HG02852 (cell line): ENCODE results near the gene SLC9A4.
"Not testable (repeated sequence)": the region's sequence is repeated elsewhere in the genome, so short reads cannot be mapped to it uniquely, and the experiment has no call there.

ENCODE experiments used
- ATAC-seq: cut with Tn5 transposase; IDR thresholded peaks from one replicate; pipeline ENCODE4 v1.9.1; 2021; ENCODE audit warnings: mild to moderate bottlenecking, moderate library complexity; ENCODE audit not compliant: unreplicated experiment

Gene SLC9A4

DNA sequence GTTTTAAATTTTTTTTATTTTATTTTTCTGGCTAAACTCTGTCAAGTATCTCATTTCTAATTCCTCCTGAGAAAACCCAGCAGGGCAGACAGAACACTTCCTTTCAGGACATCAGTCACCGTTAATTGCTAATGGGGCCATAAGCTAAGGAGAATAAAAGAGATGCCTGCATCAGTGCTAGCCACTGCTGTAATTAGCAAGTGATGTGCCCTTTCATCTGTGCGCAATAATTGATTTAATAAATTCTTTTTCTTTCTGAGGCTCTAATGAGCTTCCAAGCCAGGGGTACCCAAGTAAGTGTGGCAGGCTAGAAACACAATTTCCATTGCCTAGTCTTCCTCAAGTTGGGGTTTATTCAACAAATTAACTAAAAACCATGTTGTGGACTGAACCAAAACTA lies 65.5 kb downstream of the SLC9A4 start:
- no peak for ATAC-seq

DNA sequence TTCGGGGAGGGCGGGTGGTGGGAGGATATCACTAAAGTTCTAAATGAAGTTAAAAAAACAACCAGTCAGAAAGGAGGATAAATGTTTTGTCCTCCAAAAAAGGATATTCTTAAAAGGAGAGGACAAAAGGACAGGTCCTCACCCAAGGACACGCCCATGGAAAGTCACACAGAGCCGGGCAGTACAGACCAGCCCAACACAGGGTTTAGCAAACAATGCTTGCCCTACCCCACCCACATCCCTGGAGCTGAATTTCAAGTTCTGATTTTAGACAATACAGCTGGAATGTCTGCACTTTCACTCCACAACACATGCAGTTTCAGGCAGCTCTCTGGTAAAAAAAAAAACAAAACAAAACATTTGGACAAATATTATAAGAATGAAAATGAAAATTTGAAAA lies 67.9 kb downstream of the SLC9A4 start:
- no peak for ATAC-seq

DNA sequence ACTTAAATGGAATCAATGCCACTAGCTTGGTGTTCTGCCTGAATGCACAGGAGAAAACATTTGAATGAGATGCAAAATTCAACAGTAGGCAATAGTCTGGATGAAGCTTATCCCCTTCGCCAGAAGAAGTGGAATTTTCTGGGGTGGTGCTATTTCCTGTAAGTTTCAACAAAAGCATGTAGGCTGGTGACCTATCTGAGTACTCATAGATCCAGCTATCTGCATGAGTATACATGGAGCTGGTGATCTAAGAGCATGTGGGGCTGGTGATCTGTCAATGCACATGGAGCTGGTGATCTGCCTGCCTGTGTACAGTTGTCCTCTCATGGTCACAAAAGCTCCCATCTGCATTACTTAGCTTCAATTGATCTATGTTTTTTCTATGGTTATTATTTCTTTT lies 71.2 kb downstream of the SLC9A4 start:
- ATAC-seq = no peak

DNA sequence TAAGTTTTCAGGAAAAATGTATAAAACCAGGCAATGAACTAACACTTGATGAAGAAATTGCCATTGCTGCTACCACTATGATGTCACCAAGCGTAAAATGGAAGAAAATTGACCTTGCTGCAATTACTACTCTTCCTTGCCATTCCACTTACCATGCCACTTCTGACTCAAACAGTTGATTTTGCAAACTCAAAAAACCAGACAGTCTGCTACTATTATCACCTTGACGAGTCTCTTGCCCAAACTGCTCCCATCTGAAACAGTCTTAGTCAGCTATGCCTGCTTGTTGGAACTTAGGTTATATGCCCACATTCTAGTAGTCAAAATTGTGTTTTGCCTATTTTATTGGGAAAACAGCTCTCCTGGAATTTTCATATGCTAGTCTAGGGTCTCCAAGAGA lies 74.4 kb downstream of the SLC9A4 start:
- ATAC-seq = no peak

DNA sequence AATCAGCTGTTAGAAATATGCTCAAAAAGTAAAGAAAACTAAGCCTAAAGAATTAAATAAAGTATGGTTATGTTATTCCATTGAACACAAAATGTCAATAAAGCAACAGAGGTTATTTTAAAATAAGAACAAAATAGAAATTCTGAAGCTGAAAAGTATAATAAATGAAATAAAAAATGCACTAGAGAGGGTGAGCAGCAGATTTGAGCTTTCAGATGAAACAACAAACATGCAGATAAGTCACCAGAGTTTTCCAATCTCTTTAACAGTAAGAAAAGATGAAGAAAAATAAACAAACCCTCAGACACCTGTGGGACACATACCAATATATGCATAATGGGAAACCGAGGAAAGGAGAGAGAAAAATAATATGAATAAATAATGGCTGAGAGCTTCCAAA lies 76.0 kb downstream of the SLC9A4 start:
- no peak for ATAC-seq

DNA sequence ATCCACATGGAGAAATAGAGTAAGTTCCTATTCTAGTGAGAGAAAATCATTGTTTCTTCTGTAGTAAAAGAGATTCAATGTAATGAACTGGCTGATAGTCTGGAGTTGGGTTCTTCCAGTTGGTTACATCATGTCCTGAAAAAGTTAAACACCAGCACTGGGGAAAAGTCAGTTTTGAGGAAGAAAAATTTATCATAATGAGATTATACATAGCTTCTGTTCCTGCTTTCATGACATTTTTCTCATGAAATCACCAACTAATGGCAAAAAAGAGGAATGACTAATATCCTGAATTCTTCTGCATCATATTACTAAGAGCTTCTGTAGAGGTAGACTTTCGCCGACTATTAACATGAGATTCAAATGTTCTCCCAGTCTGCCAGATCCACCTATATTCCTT lies 77.1 kb downstream of the SLC9A4 start:
- ATAC-seq = no peak

DNA sequence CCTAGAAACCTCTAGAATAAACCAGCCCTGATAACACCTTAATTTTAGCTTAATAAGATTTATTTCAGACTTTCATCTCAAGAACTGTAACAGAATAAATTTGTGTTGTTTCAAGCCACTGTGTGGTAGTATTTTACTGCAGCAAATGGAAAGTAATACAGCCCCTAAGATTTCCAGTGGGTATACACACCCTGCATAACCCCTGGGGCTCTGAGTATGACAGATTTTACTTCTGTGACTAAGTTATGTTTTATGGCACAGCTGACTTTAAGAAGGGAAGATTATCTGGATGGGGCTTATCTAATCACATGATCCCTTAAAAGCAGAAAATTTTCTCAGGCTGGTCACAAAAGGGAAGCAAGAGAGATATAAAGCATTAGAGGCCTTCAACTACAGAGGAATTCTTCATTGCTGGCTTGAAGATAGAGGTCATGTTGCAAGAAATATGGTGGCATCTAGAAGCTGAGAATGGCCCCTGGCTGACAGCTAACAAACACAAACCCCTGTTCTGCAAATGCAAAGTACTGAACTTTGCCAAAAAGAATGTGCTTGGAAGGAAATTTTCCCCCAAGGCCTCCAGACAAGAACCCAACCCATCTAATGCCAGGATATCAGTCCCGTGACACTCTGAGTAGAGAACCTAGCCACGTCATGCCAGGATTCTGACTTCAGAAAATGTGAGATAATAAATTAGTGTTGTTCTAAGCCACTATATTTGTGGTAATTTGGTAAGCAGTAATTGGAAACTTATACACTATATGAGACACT lies 78.5 kb downstream of the SLC9A4 start:
- no peak for ATAC-seq

DNA sequence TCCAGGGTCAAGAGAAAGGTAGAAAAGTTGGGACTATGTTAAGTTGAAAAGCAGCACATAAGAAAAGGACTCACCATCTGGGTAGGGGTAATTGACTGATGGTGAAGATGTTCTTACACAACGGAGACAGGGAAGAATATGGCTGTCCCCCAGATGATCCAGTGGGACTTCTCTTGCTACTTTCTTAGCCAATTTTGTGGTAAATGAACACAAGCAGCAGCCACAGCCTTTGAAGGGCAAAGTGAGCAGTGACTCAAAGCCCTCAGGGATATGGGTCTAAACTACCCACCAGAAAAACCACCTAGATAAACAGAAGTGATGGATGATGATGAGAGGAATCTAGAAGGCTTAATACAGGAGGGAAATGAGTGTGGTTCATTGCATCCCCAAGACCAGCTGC lies 80.6 kb downstream of the SLC9A4 start:
- ATAC-seq = no peak

DNA sequence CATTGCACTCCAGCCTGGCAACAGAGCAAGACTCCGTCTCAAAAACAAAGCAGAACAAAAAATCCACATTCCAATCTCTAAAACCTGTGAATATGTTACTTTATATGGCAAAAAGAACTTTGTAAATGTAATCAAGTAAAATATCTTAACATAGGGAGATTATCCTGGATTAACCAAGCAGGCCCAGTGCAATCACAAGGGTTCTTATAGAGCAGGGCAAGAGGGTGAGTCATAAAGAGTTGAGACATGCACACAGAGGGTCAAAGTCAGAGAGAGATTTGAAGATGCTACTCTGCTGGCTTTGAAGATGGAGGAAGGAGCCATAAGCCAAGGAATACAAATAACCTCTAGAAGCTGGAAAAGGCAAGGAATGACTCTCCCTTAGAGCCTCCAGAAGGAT lies 85.4 kb downstream of the SLC9A4 start:
- ATAC-seq = no peak

DNA sequence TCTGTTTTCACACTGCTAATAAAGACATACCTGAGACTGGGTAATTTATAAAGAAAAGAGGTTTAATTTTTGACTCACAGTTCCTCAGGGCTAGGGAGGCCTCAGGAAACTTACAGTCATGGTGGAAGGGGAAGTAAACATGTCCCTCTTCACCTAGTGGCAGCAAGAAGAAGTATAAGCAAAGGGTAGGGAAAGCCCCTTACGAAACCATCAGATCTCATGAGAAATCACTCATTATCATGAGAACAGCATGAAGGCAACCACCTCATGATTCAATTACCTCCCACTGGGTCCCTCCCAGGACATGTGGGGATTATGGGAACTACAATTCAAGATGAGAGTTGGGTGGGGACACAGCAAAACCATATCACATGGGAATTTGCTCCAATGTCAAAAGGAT lies 89.5 kb downstream of the SLC9A4 start:
- ATAC-seq = not testable (repeated sequence)

DNA sequence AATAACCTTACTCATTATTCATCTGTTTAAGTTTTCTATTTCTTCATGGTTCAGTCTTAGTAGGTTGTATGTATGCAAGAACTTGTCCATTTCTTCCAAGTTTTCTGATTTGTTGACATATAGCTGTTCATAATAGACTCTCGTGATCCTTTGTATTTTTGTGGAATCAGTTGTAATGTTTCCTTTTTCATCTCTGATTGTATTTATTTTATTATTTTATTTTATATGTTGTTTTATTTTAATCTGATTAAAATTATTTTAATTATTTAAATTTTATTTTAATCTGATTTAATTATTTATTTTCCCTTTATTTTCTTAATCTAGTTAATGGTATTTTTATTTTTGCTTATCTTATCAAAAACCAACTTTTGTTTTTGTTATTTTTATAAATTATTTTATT lies 102.9 kb downstream of the SLC9A4 start:
- ATAC-seq = no peak

DNA sequence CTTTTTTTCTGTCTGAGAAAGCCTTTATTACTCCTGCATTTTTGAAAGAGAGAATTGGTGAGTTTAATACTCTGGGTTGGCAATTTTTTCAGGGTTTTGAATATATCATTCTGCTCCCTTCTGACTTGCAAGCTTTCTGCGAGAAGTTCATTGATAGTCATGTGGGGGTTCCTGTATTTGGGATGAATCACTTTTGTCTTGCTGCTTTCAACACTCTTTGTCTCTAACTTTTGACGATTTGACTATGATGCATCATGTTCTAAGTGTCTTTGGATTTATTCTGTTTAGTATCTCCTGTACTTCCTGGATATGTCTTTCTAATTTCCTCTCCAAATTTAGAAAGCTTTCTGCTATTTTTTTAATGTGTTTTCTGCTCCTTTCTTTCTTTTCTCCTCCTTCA lies 105.3 kb downstream of the SLC9A4 start:
- no peak for ATAC-seq

DNA sequence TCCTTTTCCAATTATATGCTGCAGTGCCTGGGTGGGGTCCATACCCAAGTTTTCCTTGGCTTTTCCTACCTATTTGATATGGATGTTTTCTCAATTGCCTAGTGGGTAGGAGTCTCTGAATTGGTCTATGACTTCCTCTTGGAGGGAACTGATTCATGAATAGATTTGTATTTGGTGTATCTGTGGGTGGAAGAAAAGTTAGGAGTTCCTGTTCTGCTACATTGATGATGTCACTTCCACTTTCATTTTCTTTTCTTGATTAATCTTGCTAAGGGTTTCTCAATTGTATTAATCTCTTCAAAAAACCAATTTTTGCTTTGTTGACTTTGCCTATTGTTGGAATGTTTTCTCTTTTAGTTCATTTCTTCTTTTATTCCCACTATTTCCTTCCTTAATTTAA lies 108.9 kb downstream of the SLC9A4 start:
- ATAC-seq = no peak

DNA sequence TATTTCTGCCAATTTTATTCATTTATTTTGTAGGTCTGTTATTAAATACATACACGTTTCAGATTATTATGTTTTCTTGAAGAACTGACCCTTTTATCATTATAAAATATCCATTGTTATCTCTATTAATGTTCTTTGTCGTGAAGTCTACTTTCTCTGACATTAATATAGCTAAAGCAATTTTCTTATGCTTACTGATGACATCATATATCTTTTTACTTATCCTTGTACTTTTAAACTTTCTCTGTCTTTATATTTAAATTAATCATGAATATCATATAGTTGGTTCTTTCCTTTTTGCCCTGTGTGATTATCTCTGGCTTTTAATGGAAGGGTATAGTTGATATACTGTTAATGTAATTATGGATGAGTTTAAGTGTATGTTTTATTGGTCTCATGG lies 109.8 kb downstream of the SLC9A4 start:
- ATAC-seq = no peak
